Measurements from ENCODE around the gene RAB17. TPM values are rescaled to one million over a fixed set of nuclear protein-coding genes. Genes with fewer than 3 reads are reported as not detected.

The RAB17 gene
- total and polyA plus RNA-seq, 12 donors = 0.37 to 18.7 (median 5.0) TPM

- no peaks in the 10 kb centered on the region for H3K9me3 ChIP-seq (replicated peaks in 1 of 3)
- intact Hi-C loops (cut with DNase I) = no loop called here
- peak overlapping the region in 1 of 5 donors; percentile 78 for H3K27ac ChIP-seq
- H3K36me3 ChIP-seq (replicated peaks in 1 of 2) = no peaks in the 10 kb centered on the region
- H3K27me3 ChIP-seq = no peaks in the 10 kb centered on the region
- H3K4me3 ChIP-seq = peak overlapping the region in 2 of 4 donors; percentile 24 to 89
- peak in 2 of 7 donors; percentile 11 to 34 for DNase-seq
- peaks cover 0 to 23% of the 10 kb centered on the region in 2 donors for H3K4me1 ChIP-seq (replicated peaks in 1 of 2)
- TF ChIP-seq POLR2A (IDR thresholded peaks at IDR 0.05) = no peak
- no peak for TF ChIP-seq CTCF (IDR thresholded peaks at IDR 0.05)
- WGBS, 4 donors = 15 to 51% (median 31%) methylated on average over 7 to 54 of the region's 54 CpGs
Observed at GRCh38 chr2:237626813-237627440, 36.4 kb upstream of the RAB17 start.

GRCh38 chr2:237625777-237626176, 35.2 kb upstream of the RAB17 start:
- TF ChIP-seq POLR2A (IDR thresholded peaks at IDR 0.05) = no peak
- Histone ChIP-seq H3K9me3 (replicated peaks in 1 of 3) (no peaks in the 10 kb centered on the region), H3K27me3 (no peaks in the 10 kb centered on the region), H3K27ac (peak overlapping the region in 2 of 5 donors; percentile 38 to 67), H3K4me3 (no peak overlapping the region), H3K4me1 (replicated peaks in 1 of 2) (peaks cover 0 to 23% of the 10 kb centered on the region in 2 donors), H3K36me3 (replicated peaks in 1 of 2) (no peaks in the 10 kb centered on the region)
- no peak for DNase-seq
- intact Hi-C loops (cut with DNase I) = no loop called here
- WGBS, 4 donors = 67 to 89% (median 78%) methylated on average over 5 to 6 of the region's 6 CpGs

- peak; percentile 44 to 82 (median 57) for DNase-seq
- 47 to 72% (median 67%) methylated on average over 7 to 10 of the region's 10 CpGs for WGBS, 4 donors
- intact Hi-C loops (cut with DNase I) = no loop called here
- TF ChIP-seq CTCF (IDR thresholded peaks at IDR 0.05) = no peak
- no peak for TF ChIP-seq POLR2A (IDR thresholded peaks at IDR 0.05)
- H3K27ac ChIP-seq = peak overlapping the region in 2 of 5 donors; percentile 38 to 67
- H3K9me3 ChIP-seq (replicated peaks in 1 of 3) = no peaks in the 10 kb centered on the region
- no peak overlapping the region for H3K4me3 ChIP-seq
- H3K4me1 ChIP-seq (replicated peaks in 1 of 2) = peaks cover 0 to 23% of the 10 kb centered on the region in 2 donors
- H3K27me3 ChIP-seq = no peaks in the 10 kb centered on the region
- H3K36me3 ChIP-seq (replicated peaks in 1 of 2) = no peaks in the 10 kb centered on the region
Observed at GRCh38 chr2:237625216-237625705, 34.7 kb upstream of the RAB17 start.

- intact Hi-C loops (cut with DNase I) = no loop called here
- no peak for DNase-seq
- H3K27ac ChIP-seq = peak overlapping the region in 1 of 5 donors; percentile 67
- H3K36me3 ChIP-seq (replicated peaks in 1 of 2) = no peaks in the 10 kb centered on the region
- TF ChIP-seq CTCF (IDR thresholded peaks at IDR 0.05) = no peak
- no peak for TF ChIP-seq POLR2A (IDR thresholded peaks at IDR 0.05)
- no peak overlapping the region for H3K4me3 ChIP-seq
- peaks cover 0 to 23% of the 10 kb centered on the region in 2 donors for H3K4me1 ChIP-seq (replicated peaks in 1 of 2)
- H3K27me3 ChIP-seq = no peaks in the 10 kb centered on the region
- no peaks in the 10 kb centered on the region for H3K9me3 ChIP-seq (replicated peaks in 1 of 3)
- 78 to 91% (median 86%) methylated on average over 4 to 6 of the region's 6 CpGs for whole genome bisulfite sequencing, 4 donors
Observed at GRCh38 chr2:237624565-237624964, 34.0 kb upstream of the RAB17 start.

All from adrenal gland (tissue), 12 donors.